ENCODE measurements around the gene AMACR.
A peak's percentile ranks its signal among the peaks of the same experiment; 100 is the strongest.

The AMACR gene

GRCh38 chr5:34009610-34010009 is 1.8 kb upstream of the AMACR start:
- no peak for TF ChIP-seq CTCF (IDR thresholded peaks at IDR 0.05; ENCODE audit: insufficient read depth, low read depth, low read length, missing control alignments)

GRCh38 chr5:34008802-34009201 is 952 bp upstream of the AMACR start:
- DNase-seq (ENCODE audit: low read depth) = no peak
- no peak for TF ChIP-seq CTCF (IDR thresholded peaks at IDR 0.05; ENCODE audit: insufficient read depth, low read depth, low read length, missing control alignments)
- H3K4me3 ChIP-seq (ENCODE audit: low read length) = peak overlapping the region; percentile 77

More at GRCh38 chr5:34009610-34010009, 1.8 kb upstream of the AMACR start:
- H3K4me3 ChIP-seq (ENCODE audit: low read length) = no peak overlapping the region
- peak; percentile 26 for DNase-seq (ENCODE audit: low read depth)

GRCh38 chr5:34007201-34007620 is 639 bp downstream of the AMACR start:
- no peak for DNase-seq (ENCODE audit: low read depth)
- TF ChIP-seq CTCF (IDR thresholded peaks at IDR 0.05; ENCODE audit: insufficient read depth, low read depth, low read length, missing control alignments) = no peak
- H3K4me3 ChIP-seq (ENCODE audit: low read length) = peak overlapping the region; percentile 77

GRCh38 chr5:34005681-34006080 is 2.2 kb downstream of the AMACR start:
- H3K4me3 ChIP-seq (ENCODE audit: low read length) = no peak overlapping the region
- no peak for DNase-seq (ENCODE audit: low read depth)
- no peak for TF ChIP-seq CTCF (IDR thresholded peaks at IDR 0.05; ENCODE audit: insufficient read depth, low read depth, low read length, missing control alignments)

GRCh38 chr5:34005211-34005610 is 2.6 kb downstream of the AMACR start:
- TF ChIP-seq CTCF (IDR thresholded peaks at IDR 0.05; ENCODE audit: insufficient read depth, low read depth, low read length, missing control alignments) = no peak
- no peak overlapping the region for H3K4me3 ChIP-seq (ENCODE audit: low read length)
- no peak for DNase-seq (ENCODE audit: low read depth)

GRCh38 chr5:34003941-34004340 is 3.9 kb downstream of the AMACR start:
- DNase-seq (ENCODE audit: low read depth) = no peak
- TF ChIP-seq CTCF (IDR thresholded peaks at IDR 0.05; ENCODE audit: insufficient read depth, low read depth, low read length, missing control alignments) = no peak
- no peak overlapping the region for H3K4me3 ChIP-seq (ENCODE audit: low read length)

- no peak for DNase-seq (ENCODE audit: low read depth)
- no peak for TF ChIP-seq CTCF (IDR thresholded peaks at IDR 0.05; ENCODE audit: insufficient read depth, low read depth, low read length, missing control alignments)
- H3K4me3 ChIP-seq (ENCODE audit: low read length) = no peak overlapping the region
Measured at GRCh38 chr5:34002629-34003328, 5.1 kb downstream of the AMACR start.

All from epithelial cell of esophagus (primary cell).